Esophagus squamous epithelium (tissue), 5 donors: Measurements from ENCODE around the gene REEP6. TPM values are rescaled to one million over a fixed set of nuclear protein-coding genes. Genes with fewer than 3 reads are reported as not detected.

ENCODE experiments used
- DNase-seq: peaks from one replicate; lab custom pipeline; 2025; lab: John Stamatoyannopoulos, UW
- H3K27ac ChIP-seq, 4 donors: fragments of 200-600 bp; sonication (generic); one replicate each; pipeline ENCODE4 v1.5.1; 2016 to 2019; ENCODE audit warnings: mild to moderate bottlenecking in 1 of 4
- H3K27me3 ChIP-seq, 4 donors: fragments of 200-600 bp; sonication (generic); 1 replicate in 3 of 4; 2 replicates in 1 of 4; pipeline versions ENCODE4 v1.5.1 to v1.6.0; 2017 to 2021; ENCODE audit warnings: antibody characterized with exemption in 1 of 4
- H3K36me3 ChIP-seq, 3 donors: fragments of 200-600 bp; sonication (generic); one replicate each; pipeline ENCODE4 v1.5.1; 2016 to 2019
- H3K4me1 ChIP-seq, 3 donors: fragments of 200-600 bp; sonication (generic); one replicate each; pipeline ENCODE4 v1.5.1; 2017 to 2019
- H3K4me3 ChIP-seq, 4 donors: fragments of 200-600 bp; sonication (generic); 1 replicate in 3 of 4; 2 replicates in 1 of 4; pipeline ENCODE4 v1.5.1; 2016 to 2019; ENCODE audit warnings: mild to moderate bottlenecking in 2 of 4, moderate library complexity in 1 of 4
- H3K9me3 ChIP-seq, 3 donors: fragments of 200-600 bp; sonication (generic); one replicate each; pipeline ENCODE4 v1.5.1; 2016 to 2019
- POLR2A ChIP-seq, 4 donors: fragments of 450-650 bp; IDR thresholded peaks; one replicate each; pipeline ENCODE4 v1.6.1; 2017; ENCODE audit warnings: antibody characterized with exemption in 4 of 4, mild to moderate bottlenecking in 4 of 4, moderate library complexity in 3 of 4
- WGBS, 2 donors: methylation state at CpG; one replicate each; pipeline ENCODE4 v1.1.5; 2018; 5-methylcytosine and 5-hydroxymethylcytosine counted together
- intact Hi-C: fragments of 100-400 bp; cut with DNase I; formaldehyde crosslinking; loops from one replicate; pipeline ENCODE4 v1.15.0; 2022
- total RNA-seq, 4 donors: library from RNA; depleted of rRNA; stranded (reverse); fragments of >200 nt; gene quantifications; one replicate each; pipeline ENCODE4 v1.1.0, GENCODE V29; 2016
- TF ChIP-seq, protein P1 (sequence below), 6 experiments: fragments of 450-650 bp in 4 of 6; fragments of 200-600 bp in 2 of 6; sonication (generic) in 2 of 6; IDR thresholded peaks; one replicate each; pipeline ENCODE4 v1.5.1; 2016 to 2019; ENCODE audit warnings: antibody characterized with exemption in 6 of 6, mild to moderate bottlenecking in 4 of 6, moderate library complexity in 4 of 6
- donor health status: DM: yes; HTN: yes; CAD: no.

REEP6 gene
- total RNA-seq, 4 donors from 2014 or later, result 5.7 to 13.8 (median 9.4) TPM

DNA sequence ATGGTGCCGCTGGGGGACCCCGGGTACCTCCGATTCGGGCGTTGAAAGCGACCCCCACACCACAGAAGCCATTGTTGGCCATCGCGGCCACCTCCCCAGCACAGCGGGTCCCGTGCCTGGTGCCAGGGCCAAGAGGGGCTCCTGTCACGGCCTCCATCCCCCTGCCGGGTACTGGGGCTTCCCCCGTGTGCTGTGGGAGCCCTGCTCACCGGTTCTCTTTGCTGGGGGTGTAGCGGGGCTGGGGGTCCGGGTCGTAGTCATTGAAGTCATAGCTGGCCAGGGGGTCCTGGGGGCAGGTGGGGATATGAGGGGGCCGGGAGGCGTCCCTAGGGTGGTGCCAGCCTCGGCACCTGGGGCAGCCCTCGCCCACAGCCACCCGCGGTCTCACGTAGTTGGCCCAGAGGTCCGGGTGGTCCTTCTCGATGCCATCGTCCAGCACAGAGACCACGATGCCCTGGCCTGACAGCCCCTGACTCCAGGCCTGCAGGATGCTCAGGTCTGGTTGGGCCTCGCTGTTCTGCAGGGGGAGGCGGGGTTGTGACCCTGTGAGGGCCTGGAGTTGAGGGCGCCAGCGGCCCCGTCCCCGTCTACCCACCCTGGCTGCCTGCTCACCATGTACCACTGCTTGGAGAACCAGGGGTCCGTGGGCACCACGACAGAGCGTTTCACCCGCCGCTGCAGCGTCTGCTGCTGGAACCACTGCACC lies 3.3 kb upstream of the REEP6 start:
- no peaks in the 10 kb centered on the region for H3K36me3 ChIP-seq
- WGBS, 2 donors, result 90 to 100% methylated on average over 2 of the region's 40 CpGs
- no peaks in the 10 kb centered on the region for H3K9me3 ChIP-seq
- intact Hi-C loops, result no loop called here
- H3K27ac ChIP-seq, result no peak overlapping the region
- TF ChIP-seq, protein P1, sequence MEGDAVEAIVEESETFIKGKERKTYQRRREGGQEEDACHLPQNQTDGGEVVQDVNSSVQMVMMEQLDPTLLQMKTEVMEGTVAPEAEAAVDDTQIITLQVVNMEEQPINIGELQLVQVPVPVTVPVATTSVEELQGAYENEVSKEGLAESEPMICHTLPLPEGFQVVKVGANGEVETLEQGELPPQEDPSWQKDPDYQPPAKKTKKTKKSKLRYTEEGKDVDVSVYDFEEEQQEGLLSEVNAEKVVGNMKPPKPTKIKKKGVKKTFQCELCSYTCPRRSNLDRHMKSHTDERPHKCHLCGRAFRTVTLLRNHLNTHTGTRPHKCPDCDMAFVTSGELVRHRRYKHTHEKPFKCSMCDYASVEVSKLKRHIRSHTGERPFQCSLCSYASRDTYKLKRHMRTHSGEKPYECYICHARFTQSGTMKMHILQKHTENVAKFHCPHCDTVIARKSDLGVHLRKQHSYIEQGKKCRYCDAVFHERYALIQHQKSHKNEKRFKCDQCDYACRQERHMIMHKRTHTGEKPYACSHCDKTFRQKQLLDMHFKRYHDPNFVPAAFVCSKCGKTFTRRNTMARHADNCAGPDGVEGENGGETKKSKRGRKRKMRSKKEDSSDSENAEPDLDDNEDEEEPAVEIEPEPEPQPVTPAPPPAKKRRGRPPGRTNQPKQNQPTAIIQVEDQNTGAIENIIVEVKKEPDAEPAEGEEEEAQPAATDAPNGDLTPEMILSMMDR (IDR thresholded peaks at IDR 0.05), result no peak
- no peak for TF ChIP-seq POLR2A (IDR thresholded peaks at IDR 0.05)
- DNase-seq, result no peak
- H3K27me3 ChIP-seq, result peaks cover 0 to 9% (median 0%) of the 10 kb centered on the region in 4 donors
- H3K4me3 ChIP-seq, result no peak overlapping the region
- H3K4me1 ChIP-seq, result peaks cover 16 to 30% (median 16%) of the 10 kb centered on the region in 3 donors

DNA sequence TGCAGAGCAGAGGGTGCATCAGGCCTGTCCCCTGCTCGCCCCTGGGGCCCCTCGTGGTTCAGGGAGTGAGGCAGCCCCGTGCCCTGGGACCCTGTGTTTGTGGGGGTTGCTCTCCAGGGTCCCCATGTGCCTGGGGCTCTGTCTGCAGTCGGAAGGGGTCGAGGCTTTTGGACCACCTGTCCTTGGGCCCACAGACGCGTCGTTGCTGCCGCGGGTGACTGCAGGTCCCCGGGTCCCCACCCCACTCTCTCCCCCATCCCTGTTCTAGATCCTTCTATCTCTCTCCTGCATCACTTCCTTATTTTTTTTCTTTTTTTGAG lies 2.7 kb upstream of the REEP6 start:
- intact Hi-C loops, result no loop called here
- WGBS, 2 donors, result 86 to 93% methylated on average over 8 to 9 of the region's 11 CpGs
- no peak for TF ChIP-seq POLR2A (IDR thresholded peaks at IDR 0.05)
- TF ChIP-seq, protein P1 (IDR thresholded peaks at IDR 0.05), result no peak

DNA sequence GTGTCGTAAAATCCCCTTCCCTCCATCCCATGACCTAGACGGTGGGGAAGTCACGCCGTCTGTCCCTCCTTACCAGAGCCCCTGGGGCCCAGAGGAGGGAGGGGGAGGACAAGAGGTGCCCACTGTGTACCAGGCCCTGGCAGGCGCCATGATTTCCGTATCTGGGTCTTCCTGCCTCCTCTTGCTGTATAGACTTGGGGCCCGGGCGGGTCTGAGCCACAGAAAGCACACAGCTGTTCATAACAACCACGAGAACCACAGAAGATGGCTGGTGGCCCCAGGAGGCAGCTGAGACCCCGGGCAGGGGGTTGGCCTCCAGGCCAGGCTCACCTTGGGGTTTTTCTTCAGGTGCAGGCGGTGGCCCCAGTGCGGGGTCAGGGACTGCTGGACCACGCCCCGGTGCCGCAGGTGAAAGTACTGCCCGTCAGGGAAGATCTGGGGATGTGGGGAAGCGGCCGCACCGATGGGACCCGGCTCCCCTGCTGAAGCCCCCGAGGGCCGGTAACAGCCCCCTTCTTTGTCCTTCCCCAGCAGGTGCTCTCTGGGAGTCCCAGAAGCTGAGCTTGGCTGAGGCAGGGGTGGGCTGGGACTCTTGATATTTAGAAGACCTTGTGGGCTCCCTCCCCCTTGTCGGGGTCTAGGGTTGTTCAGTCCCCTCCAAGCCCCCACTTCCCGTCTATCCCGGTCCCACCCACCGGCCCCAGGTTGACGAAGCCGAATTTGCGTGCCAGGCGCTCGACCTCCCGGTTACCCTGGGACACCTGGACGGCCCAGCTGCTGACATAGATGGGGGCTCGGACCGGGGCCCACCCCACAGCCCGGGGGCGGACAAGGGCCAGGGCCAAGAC lies 1.3 kb upstream of the REEP6 start:
- Histone ChIP-seq H3K4me1 (peaks cover 16 to 32% (median 16%) of the 10 kb centered on the region in 3 donors), H3K36me3 (no peaks in the 10 kb centered on the region), H3K27me3 (peaks cover 0 to 9% (median 0%) of the 10 kb centered on the region in 4 donors), H3K27ac (peak overlapping the region; percentile 65 to 87 (median 85)), H3K4me3 (peak overlapping the region; percentile 45 to 79 (median 50)), H3K9me3 (no peaks in the 10 kb centered on the region)
- WGBS, 2 donors, result 39 to 52% methylated on average over 3 to 10 of the region's 37 CpGs
- intact Hi-C loops, result no loop called here
- DNase-seq, result no peak
- no peak for TF ChIP-seq POLR2A (IDR thresholded peaks at IDR 0.05)
- TF ChIP-seq, protein P1 (IDR thresholded peaks at IDR 0.05), result peak in 2 of 6 experiments; percentile 10 to 11

More for the DNA sequence above, 2.7 kb upstream of the REEP6 start:
- Histone ChIP-seq H3K27ac (no peak overlapping the region), H3K4me3 (no peak overlapping the region), H3K4me1 (peaks cover 16 to 32% (median 16%) of the 10 kb centered on the region in 3 donors), H3K27me3 (peaks cover 0 to 9% (median 0%) of the 10 kb centered on the region in 4 donors), H3K36me3 (no peaks in the 10 kb centered on the region), H3K9me3 (no peaks in the 10 kb centered on the region)
- DNase-seq, result no peak

GRCh38 chr19:1490311-1491113 lies 469 bp upstream of the REEP6 start, which contains the start of gene PCSK4:
TSS of gene PCSK4 (minus strand) at chr19:1490350. CDS start at chr19:1490346, 4 bp downstream.
- no peaks in the 10 kb centered on the region for H3K36me3 ChIP-seq
- intact Hi-C loops, result no loop called here
- H3K27me3 ChIP-seq, result peaks cover 0 to 9% (median 0%) of the 10 kb centered on the region in 4 donors
- H3K9me3 ChIP-seq, result no peaks in the 10 kb centered on the region
- WGBS, 2 donors, result 0 to 1% methylated on average over 25 to 29 of the region's 74 CpGs
- peak within 1 kb of the TSS; percentile 48 to 79 (median 52) for H3K4me3 ChIP-seq
- DNase-seq, result peak; percentile 97
- H3K27ac ChIP-seq, result peak within 1 kb of the TSS; percentile 66 to 87 (median 85)
- H3K4me1 ChIP-seq, result peaks cover 16 to 32% (median 16%) of the 10 kb centered on the region in 3 donors
- TF ChIP-seq, protein P1 (IDR thresholded peaks at IDR 0.05), result peak in 1 of 6 experiments; percentile 30
- peak in 2 of 4 donors; percentile 10 to 34 for TF ChIP-seq POLR2A (IDR thresholded peaks at IDR 0.05)
